HG03571 (cell line): ENCODE results near the gene EYA2.

Experiments used
- ATAC-seq: cut with Tn5 transposase; IDR thresholded peaks from one replicate; pipeline ENCODE4 v1.9.1; 2021; ENCODE audit not compliant: unreplicated experiment

The EYA2 gene

GRCh38 chr20:47099825-47100441 lies 205.3 kb downstream of the EYA2 start:
- ATAC-seq, result no peak

- ATAC-seq, result no peak
Measured at GRCh38 chr20:47102629-47103028, 208.0 kb downstream of the EYA2 start.

- ATAC-seq, result no peak
Measured at GRCh38 chr20:47106786-47107185, 212.1 kb downstream of the EYA2 start.

DNA sequence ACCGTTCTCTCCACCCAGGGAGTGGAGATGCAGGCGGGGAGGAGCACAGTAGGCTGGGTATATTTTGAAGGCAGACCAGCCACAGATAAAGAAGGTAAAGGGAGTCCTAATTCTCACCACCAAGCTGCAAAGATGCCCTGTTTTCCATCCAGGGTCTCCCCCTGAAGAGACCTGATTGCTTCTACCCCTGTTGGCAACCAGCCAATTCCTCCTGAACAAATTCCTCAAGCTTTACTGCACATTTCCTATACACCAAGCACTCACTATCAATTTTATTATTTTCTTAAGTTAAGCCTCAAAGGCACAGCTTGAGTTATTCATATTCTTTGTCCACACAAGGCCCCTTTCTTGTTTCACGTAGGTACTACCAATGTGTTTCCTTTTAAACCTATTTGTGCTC lies 214.4 kb downstream of the EYA2 start:
- no peak for ATAC-seq

- no peak for ATAC-seq
Measured at GRCh38 chr20:47110819-47111218, 216.2 kb downstream of the EYA2 start.

DNA sequence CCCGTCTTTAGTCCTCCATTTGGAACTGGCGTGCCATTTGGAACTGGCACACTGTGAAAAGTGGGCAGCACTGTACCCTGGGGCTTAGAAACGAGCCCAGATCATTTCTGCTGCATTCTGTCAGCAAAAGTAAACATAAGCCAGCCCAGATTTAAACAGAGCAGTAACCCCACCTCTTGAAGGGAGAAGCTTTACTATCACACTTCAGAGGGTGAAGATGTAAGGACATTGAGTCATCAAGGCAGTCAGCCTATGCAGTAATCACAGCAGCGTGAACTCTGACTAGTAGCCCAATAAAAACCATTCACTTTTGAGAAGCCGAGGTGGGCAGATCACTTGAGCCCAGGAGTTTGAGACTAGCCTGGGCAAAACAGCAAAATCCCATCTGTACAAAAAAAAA lies 216.9 kb downstream of the EYA2 start:
- ATAC-seq, result no peak

- ATAC-seq, result no peak
Measured at GRCh38 chr20:47113362-47114109, 218.9 kb downstream of the EYA2 start.

- no peak for ATAC-seq
Measured at GRCh38 chr20:47115694-47116093, 221.1 kb downstream of the EYA2 start.

DNA sequence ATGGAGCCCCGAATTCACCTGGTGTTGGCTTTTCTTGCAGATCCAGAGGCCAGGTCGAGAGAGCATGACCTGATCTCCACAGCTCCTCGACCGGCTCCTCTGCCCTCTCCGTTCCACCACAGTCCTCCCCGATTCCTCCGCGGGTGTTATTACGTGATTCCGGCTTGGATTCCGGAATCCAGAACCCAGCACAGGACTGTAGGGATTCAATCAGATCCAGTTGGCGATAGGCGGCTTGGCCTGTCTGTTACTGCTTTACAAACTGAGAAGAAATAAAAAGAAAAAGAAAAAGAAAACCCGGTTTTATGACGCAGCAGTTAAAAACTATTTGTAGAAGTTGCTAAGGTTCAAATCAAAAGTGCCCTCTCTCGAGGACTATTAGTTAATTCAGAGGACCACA lies 222.7 kb downstream of the EYA2 start:
- no peak for ATAC-seq

GRCh38 chr20:47117773-47118172 lies 223.1 kb downstream of the EYA2 start:
- no peak for ATAC-seq

DNA sequence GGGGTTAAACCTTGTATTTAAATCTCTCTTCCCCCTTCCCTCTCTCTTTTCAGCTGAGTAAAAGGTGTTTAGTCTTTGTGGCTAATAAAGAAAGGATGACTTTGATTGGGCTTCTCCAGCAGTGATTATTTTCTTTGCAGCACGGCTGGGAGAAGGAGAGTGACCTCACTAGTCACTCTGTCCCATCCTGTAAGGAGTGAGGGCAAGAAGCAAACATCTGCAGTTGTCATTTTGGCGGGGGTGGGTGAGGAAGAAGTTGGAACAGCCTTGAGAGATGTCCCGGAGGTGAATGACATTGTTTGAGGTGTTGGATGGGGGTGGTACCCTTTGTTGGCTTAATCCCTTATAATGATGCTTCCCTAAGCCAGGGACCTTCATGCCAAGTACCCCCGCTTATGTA lies 223.6 kb downstream of the EYA2 start:
- no peak for ATAC-seq

GRCh38 chr20:47118641-47119040 lies 224.0 kb downstream of the EYA2 start:
- no peak for ATAC-seq

DNA sequence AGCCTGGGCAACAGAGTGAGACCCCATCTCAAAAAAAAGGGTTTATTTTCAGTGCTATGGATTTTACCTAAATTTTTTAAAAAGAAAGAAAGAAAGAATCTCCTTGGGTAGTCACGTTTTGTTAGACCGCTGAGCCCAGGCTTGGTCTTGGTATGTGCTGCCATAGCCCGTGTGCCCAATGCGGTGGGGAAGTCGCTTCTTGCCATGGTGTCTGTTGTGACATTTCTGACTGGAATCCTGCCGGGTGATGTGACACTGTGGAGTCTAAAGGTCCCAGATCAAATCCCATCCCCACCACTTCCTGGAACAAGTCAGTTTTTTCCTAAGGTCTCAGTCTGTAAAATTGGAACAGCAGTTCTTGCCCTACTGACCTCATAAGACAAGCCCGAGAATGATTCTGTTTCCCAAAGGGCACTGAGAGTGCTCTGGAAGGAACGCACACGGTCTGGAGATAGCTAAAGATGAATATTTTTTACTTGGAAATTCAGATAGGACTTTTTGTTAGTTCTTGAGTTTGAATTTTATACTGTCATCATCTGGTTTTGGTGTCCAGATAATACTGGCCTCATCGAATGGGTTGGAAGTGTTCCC lies 225.8 kb downstream of the EYA2 start:
- no peak for ATAC-seq

DNA sequence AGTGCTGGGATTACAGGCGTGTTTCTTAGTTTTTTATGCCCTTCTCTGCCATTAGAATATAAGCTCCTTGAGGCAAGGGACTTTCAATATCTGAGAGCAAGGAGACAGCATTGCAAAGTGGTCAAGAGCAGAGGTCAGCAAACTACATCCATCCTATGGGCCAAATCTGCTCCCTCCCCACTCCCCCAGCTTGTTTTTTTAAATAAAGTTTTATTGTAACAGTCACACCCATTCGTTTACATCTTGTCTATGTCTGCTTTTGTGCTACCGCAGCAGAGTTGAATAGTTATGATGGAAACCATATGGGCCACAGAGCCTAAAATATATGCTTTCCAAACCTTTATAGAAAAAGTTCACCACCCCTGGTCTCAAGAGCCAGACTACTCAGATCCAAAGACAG lies 227.9 kb downstream of the EYA2 start:
- ATAC-seq, result no peak

DNA sequence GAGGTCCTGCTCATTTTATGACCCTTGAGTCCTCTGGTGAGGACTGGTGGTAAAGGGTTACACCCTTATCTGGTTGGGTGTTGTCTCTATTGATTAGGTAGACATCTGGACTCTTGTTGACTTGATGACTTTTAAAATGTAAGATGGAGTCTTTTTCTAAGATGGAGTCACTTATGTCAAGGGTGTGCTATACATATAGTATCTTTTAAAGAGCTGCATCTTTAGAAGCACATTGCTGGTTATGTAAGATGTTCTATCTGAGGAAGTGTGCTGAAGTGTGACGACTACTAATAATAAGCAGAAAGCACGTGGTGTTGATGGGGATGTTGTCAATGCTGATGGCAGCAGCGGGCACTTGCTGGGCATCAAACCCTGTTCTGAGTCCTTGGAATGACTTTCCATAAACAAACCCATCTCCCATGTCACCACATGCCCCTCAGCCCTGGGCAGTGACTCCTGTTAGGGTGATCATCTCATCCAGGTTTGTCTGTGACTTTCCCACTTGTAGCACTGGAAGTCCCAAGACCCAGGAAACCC lies 229.6 kb downstream of the EYA2 start:
- ATAC-seq, result no peak

DNA sequence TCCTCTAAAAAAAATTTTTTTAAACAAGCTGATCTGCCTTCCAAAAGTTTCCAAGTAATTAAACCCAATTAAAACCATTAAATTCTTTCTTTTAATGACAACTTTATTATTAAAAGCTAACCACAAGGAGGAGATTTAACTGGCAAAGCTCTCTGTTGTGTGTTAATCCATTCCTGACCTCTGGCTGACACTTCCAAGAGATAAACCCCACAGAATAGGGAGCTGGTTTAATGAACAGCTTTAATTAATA lies 230.8 kb downstream of the EYA2 start:
- no peak for ATAC-seq

- no peak for ATAC-seq
Measured at GRCh38 chr20:47125758-47126591, 231.3 kb downstream of the EYA2 start.

- ATAC-seq, result no peak
Measured at GRCh38 chr20:47126709-47127108, 232.1 kb downstream of the EYA2 start.

DNA sequence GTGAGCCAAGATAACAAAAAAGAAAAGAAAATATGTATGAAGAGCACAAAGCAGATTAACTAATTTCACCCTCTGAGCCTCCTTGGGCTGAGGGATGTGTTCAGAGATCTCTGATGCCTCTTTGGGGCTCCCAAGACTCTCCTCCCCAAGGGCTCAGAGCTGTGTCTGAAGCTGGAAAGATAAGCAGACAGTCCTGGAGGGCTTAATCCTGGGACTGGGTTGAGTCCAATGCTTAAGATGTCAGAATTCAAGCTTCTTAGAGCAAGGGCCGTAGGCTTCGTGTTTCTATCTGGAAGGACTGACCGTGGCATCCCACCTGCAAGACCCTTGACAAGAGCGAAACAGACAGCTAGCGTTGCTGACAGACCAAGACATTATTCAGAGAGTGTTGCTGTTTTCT lies 232.9 kb downstream of the EYA2 start:
- ATAC-seq, result no peak

DNA sequence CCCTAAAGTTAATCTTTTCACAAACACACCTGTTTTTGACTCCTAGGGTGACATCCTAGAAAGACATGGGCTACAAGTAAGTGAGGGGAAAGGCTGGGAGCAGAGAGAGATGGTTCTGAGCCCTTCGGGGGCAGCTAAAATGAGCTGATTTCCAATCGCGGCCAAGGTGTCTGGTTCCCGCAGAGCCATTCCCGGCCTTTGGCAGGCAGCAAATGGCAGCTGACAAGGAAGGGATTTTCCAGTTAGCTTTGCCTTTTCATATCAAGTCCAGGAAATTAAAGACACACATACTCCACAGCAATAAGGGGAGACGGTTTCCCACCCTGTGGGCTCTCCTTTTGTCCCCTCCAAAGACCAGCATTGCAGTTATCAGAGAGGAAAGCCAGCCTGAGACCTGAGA lies 233.4 kb downstream of the EYA2 start:
- ATAC-seq, result no peak

GRCh38 chr20:47129306-47129705 lies 234.7 kb downstream of the EYA2 start:
- ATAC-seq, result no peak
